HL-60/S4 (cell line): ENCODE measurements around the gene TMIE.

Experiments used
- in situ Hi-C: fragments of 300-500 bp; cut with MboI; formaldehyde crosslinking; loops from 2 replicates; pipeline ENCODE4 v1.14.3; 2022; ENCODE audit warnings: low sequenced_read_pairs

The TMIE gene

GRCh38 chr3:46668591-46668990, 32.6 kb upstream of the TMIE start:
- in situ Hi-C loops = no loop called here

GRCh38 chr3:46669191-46669999, 31.8 kb upstream of the TMIE start:
- in situ Hi-C loops = no loop called here

GRCh38 chr3:46670000-46670890, 30.9 kb upstream of the TMIE start:
- in situ Hi-C loops = no loop called here

GRCh38 chr3:46670891-46671427, 30.2 kb upstream of the TMIE start:
- in situ Hi-C loops = no loop called here

- in situ Hi-C loops = no loop called here
Observed at GRCh38 chr3:46671541-46672348, 29.4 kb upstream of the TMIE start.

GRCh38 chr3:46672349-46672695, 28.9 kb upstream of the TMIE start:
- in situ Hi-C loops = no loop called here

GRCh38 chr3:46673151-46674030, 27.8 kb upstream of the TMIE start:
- in situ Hi-C loops = no loop called here

- in situ Hi-C loops = no loop called here
Observed at GRCh38 chr3:46674031-46674845, 27.0 kb upstream of the TMIE start.

GRCh38 chr3:46675426-46675825, 25.8 kb upstream of the TMIE start:
- in situ Hi-C loops = no loop called here

- in situ Hi-C loops = no loop called here
Observed at GRCh38 chr3:46675843-46676567, 25.2 kb upstream of the TMIE start.

- in situ Hi-C loops = no loop called here
Observed at GRCh38 chr3:46676601-46677410, 24.4 kb upstream of the TMIE start.

- in situ Hi-C loops = no loop called here
Observed at GRCh38 chr3:46677411-46677726, 23.8 kb upstream of the TMIE start.

- in situ Hi-C loops = no loop called here
Observed at GRCh38 chr3:46678280-46678679, 22.9 kb upstream of the TMIE start.

GRCh38 chr3:46679681-46680080, 21.5 kb upstream of the TMIE start:
- in situ Hi-C loops = no loop called here

- in situ Hi-C loops = no loop called here
Observed at GRCh38 chr3:46680298-46680826, 20.8 kb upstream of the TMIE start.

GRCh38 chr3:46681387-46681786, 19.8 kb upstream of the TMIE start:
- in situ Hi-C loops = no loop called here

- in situ Hi-C loops = no loop called here
Observed at GRCh38 chr3:46681856-46682540, 19.2 kb upstream of the TMIE start.
